ENCODE results near the gene LMO3. TPM values are rescaled to one million over a fixed set of nuclear protein-coding genes. Genes with fewer than 3 reads are reported as not detected.

Gene LMO3
- total and polyA plus RNA-seq, 2 of the 8 experiments (the other 6 are each of a cell fraction or from before 2014, with no cell fraction given) = 4.7 to 16.7 TPM

DNA sequence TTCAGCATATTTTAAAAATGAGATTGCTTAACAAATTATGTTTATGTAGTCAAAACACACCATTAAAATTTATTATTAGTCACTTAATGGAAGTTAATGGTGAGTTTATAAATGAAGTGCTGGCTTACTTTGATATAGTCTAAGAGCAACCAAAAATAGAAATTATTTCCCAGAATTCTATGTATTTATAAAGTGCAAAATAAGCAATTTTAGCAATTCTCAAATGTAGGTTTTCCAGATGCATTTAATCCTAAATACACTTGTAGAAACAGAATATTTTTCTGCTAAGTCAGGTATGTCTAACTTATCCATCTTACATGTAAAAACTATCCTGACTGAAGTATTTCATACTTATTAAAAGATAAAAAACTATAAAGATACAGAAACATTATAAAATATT is 11.2 kb downstream of the LMO3 start:
- H3K27me3 ChIP-seq (replicated peaks in 1 of 4; ENCODE audit: control insufficient read depth in 3 of 4, extremely low read depth in 1 of 4, insufficient read depth in 3 of 4, low read length in 3 of 4) = no peaks in the 10 kb centered on the region
- H3K79me1 ChIP-seq (ENCODE audit: low read depth, low read length) = no peaks in the 10 kb centered on the region
- no peak overlapping the region for H4K8ac ChIP-seq (ENCODE audit: extremely low read depth, insufficient read depth, low read length)
- no peak overlapping the region for H3K4me2 ChIP-seq (ENCODE audit: insufficient read depth in 1 of 2, low read depth in 2 of 2, low read length in 2 of 2)
- H3K23me2 ChIP-seq (ENCODE audit: low read depth, low read length) = no peaks in the 10 kb centered on the region
- H2AFZ ChIP-seq (ENCODE audit: low read length) = no peak overlapping the region
- POLR2A ChIA-PET (ENCODE audit: partially characterized antibody) = no interaction called here
- CTCF ChIA-PET (ENCODE audit: partially characterized antibody) = no interaction called here
- no peak overlapping the region for H3K14ac ChIP-seq (ENCODE audit: insufficient read length)
- no peak overlapping the region for H2BK5ac ChIP-seq (ENCODE audit: low read depth, low read length)
- H3K36me3 ChIP-seq (ENCODE audit: control insufficient read depth in 2 of 4, insufficient read depth in 4 of 4, low read length in 3 of 4) = no peaks in the 10 kb centered on the region
- H3K9me3 ChIP-seq (ENCODE audit: insufficient read depth in 2 of 2, low read depth in 1 of 2, low read length in 1 of 2) = no peaks in the 10 kb centered on the region
- no peak overlapping the region for H2BK12ac ChIP-seq (ENCODE audit: low read depth, low read length)
- H3K18ac ChIP-seq (ENCODE audit: extremely low read depth, low read length) = no peak overlapping the region
- no peaks in the 10 kb centered on the region for H3K79me2 ChIP-seq (ENCODE audit: control insufficient read depth in 1 of 2, insufficient read depth in 2 of 2, low read length in 2 of 2)
- FAIRE-seq (no peak), DNase-seq (ENCODE audit: low read depth in 1 of 2, low spot score in 2 of 2) (no peak)
- no peak overlapping the region for H2BK15ac ChIP-seq (ENCODE audit: low read length)
- no peak overlapping the region for H3K27ac ChIP-seq (ENCODE audit: low read depth, low read length)
- H2BK120ac ChIP-seq (replicated peaks; ENCODE audit: low read depth, low read length) = no peak overlapping the region
- H4K91ac ChIP-seq (replicated peaks; ENCODE audit: insufficient read length, low read length) = no peak overlapping the region
- H3K23ac ChIP-seq (ENCODE audit: insufficient read length) = no peak overlapping the region
- H3K4me3 ChIP-seq (ENCODE audit: extremely low read depth in 1 of 4, insufficient read depth in 2 of 4, low read depth in 3 of 4, low read length in 4 of 4) = no peak overlapping the region
- H4K5ac ChIP-seq (ENCODE audit: insufficient read length, low read depth, low read length) = no peak overlapping the region
- H3K9ac ChIP-seq (replicated peaks in 1 of 4; ENCODE audit: extremely low read depth in 1 of 4, low read depth in 3 of 4, low read length in 3 of 4) = no peak overlapping the region
- no peak overlapping the region for H2AK5ac ChIP-seq (ENCODE audit: low read depth, low read length)
- no peak overlapping the region for H2BK20ac ChIP-seq (ENCODE audit: low read length)
- H3K4ac ChIP-seq (replicated peaks; ENCODE audit: insufficient read length, low read depth, low read length) = no peak overlapping the region
- H3K56ac ChIP-seq (replicated peaks; ENCODE audit: insufficient read length, low read depth, low read length) = no peak overlapping the region
- TF ChIP-seq MAFK (IDR thresholded peaks at IDR 0.05; ENCODE audit: low read depth, low read length) (peak; percentile 12; the same call in 1 of the 2 replicates), POLR2AphosphoS5 (IDR thresholded peaks at IDR 0.05; ENCODE audit: low read depth, low read length) (no peak)
- H4K20me1 ChIP-seq (replicated peaks in 1 of 2; ENCODE audit: control insufficient read depth in 1 of 2, insufficient read depth in 2 of 2, low read length in 2 of 2) = no peaks in the 10 kb centered on the region
- H3K4me1 ChIP-seq (replicated peaks in 1 of 4; ENCODE audit: control insufficient read depth in 3 of 4, insufficient read depth in 4 of 4, low read length in 3 of 4) = no peaks in the 10 kb centered on the region

Data from H1 (cell line).